ENCODE results near the gene MYOCOS. TPM values are rescaled to one million over a fixed set of nuclear protein-coding genes. Genes with fewer than 3 reads are reported as not detected.
"Not testable (repeated sequence)": the region's sequence is repeated elsewhere in the genome, so short reads cannot be mapped to it uniquely, and the experiment has no call there.

The MYOCOS gene
- total RNA-seq, 2 experiments from 2014 or later, result 0.14 TPM; not detected in 1

DNA sequence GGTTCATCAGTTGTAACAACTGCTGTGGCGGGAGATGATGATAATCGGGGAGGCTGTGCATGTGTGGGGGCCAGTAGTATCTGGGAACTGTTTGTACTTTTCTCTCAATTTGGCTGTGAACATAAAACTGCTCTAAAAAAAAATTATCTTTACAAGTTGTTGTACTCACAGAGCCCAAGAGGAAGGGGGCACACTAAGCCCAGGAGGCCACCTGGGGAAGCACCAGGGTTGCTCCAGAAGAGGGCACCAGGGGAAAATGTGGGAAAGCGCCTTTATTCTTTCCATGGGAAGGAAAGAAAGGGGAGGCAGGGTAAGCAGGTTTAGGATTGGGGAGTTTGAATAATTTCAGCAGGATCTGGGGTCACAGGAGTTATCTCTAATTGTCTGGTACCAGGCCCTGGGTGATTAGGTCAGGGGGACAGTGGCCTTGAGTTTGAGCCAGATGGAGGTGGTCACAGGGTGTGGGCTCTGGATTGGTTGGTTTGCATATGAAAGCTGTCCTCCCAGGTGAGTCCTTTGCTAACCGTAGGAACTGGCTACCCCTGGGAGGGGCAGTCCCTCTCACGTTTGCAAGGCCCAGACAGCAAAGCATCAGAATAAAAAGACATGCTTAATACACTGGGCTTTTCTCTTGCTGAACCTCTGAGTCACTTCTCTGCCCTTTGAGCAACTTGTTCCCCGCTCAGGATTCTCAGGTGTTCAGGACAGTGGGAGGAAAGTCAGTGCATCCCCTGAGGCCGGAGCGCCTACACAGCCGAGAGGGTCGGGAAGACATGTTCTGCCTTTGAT, 19.2 kb downstream of the MYOCOS start:
- Mint-ChIP-seq H3K4me3 (no peak overlapping the region), H3K27me3 (peaks cover 6% of the 10 kb centered on the region), H3K36me3 (no peaks in the 10 kb centered on the region), H3K9me3 (no peaks in the 10 kb centered on the region), H3K27ac (no peak overlapping the region), H3K4me1 (peaks cover 6% of the 10 kb centered on the region)
- DNase-seq, result no peak

DNA sequence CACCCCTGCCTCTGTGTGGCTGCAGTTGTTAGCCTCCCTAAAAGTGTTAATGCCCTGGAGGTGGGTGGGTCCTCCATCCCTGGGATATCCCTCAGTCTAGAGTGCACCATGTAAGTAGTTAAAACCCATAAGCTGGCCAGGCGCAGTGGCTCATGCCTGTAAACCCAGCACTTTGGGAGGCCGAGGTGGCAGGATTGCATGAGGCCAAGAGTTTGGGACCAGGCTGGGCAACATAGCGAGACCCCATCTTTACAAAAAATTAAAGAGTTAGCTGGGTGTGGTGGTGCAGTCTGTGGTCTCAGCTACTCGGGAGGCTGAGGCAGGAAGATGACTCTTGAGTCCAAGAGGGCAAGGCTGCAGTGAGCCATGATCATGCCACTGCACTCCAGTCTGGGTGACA, 20.2 kb downstream of the MYOCOS start:
- DNase-seq, result no peak
- Mint-ChIP-seq H3K4me3 (no peak overlapping the region), H3K36me3 (no peaks in the 10 kb centered on the region), H3K9me3 (no peaks in the 10 kb centered on the region), H3K27me3 (peaks cover 6% of the 10 kb centered on the region), H3K27ac (no peak overlapping the region), H3K4me1 (peaks cover 6% of the 10 kb centered on the region)

DNA sequence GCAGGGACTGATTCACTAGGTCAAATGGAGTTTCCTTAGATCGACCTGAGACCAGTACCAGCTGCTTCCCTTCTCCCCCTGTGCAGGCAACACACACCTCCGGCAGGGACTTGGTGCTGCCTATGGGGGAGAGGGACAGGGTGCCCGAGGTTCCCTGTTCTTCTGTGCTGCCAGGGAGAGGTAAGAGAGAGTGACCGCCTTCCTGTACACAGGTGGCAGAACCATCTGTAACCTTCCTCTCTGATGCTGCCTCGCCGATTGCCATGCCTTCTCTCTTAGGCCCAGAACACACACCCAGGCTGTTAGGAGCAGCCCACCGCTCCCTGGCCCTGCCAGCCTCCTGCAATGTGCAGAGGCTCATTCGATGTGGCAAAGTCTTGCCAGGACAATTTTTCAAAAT, 21.1 kb downstream of the MYOCOS start:
- Mint-ChIP-seq H3K4me1 (peaks cover 6% of the 10 kb centered on the region), H3K27me3 (peaks cover 6% of the 10 kb centered on the region), H3K27ac (no peak overlapping the region), H3K9me3 (no peaks in the 10 kb centered on the region), H3K4me3 (no peak overlapping the region), H3K36me3 (no peaks in the 10 kb centered on the region)
- DNase-seq, result no peak

DNA sequence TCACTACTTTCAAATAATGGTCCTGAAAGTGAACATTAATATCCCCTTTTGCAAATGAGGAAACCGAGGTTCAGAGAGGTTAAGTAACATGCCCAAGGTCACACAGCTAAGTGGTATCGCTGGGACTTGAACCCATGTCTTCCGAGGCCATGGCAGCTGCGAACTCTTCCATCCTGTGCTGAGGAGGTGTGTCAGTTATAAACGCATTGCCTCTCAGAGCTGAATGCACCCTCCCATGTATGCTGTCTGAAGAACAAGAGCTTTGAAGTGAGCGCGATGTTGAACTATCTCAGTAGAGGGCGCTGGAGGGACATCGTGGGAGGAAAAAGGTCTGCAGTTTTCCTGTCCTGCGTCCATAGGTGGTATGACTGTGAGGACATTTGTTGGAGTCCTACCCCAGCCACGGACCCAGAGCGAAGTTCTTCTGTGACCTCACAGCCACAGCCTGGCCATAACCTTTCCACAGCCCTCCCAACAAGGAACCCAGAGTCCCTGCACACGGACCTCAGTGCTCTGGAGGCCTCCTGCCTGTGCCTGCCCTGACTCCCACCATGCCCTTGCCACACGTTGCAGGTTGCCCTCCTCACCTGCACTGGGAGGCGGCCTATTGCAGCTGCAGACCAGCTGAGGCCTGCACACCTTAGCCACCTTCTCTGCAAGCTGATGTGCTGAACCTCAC, 22.9 kb downstream of the MYOCOS start:
- Mint-ChIP-seq H3K27ac (no peak overlapping the region), H3K4me3 (no peak overlapping the region), H3K4me1 (peaks cover 6% of the 10 kb centered on the region), H3K36me3 (no peaks in the 10 kb centered on the region), H3K9me3 (no peaks in the 10 kb centered on the region), H3K27me3 (peaks cover 6% of the 10 kb centered on the region)
- DNase-seq, result peak; percentile 63

DNA sequence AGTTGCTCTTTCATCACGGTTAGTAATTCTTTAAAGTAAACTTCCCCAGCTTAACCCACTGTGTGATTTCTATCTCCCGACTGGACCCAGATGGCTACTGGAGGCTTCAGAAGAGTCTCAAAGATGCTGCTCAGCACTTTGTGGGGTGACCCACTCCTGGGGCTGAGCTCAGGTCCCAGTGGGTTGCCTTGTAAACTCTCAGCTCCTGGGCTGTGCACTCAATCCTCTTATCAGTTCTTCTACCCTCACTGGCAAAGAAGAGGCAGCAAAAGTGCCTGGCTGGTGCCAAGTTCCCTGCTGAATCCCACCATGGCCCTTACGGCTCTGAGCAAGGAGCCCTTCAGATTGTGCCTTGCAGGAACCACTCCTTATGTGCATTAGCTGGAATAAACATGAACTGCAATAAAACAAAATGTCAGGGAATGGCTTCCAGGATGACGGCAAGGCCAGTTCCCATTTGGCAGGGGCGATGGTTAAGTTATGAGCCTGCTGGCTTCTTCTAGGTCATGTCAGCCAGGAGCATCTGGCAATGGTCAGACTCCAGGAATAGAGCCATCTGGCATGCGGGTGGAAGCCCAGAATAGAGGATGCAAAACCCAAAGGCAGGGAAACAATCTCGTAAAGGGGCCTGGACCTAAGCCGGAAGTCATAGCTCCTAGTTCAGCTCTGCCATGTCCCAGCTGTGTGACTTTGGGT, 23.7 kb downstream of the MYOCOS start:
- Mint-ChIP-seq H3K27ac (no peak overlapping the region), H3K27me3 (peaks cover 6% of the 10 kb centered on the region), H3K36me3 (no peaks in the 10 kb centered on the region), H3K4me1 (peaks cover 6% of the 10 kb centered on the region), H3K4me3 (no peak overlapping the region), H3K9me3 (no peaks in the 10 kb centered on the region)
- no peak for DNase-seq

DNA sequence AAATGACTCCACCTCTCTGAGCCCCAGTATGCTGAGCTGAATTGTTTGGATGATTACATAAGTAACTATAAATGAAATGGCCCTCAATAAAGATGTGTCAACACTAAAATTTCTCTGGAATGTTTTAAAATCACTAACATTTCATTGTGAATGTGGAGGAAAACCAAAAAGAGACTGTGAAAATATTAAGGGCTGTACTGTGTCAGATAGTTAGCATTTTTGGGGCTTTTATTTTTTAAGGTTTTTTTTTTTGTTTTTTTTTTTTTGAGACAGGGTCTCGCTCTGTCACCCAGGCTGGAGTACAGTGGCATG, 24.2 kb downstream of the MYOCOS start:
- no peaks in the 10 kb centered on the region for H3K36me3 Mint-ChIP-seq
- peaks cover 6% of the 10 kb centered on the region for H3K27me3 Mint-ChIP-seq
- no peaks in the 10 kb centered on the region for H3K9me3 Mint-ChIP-seq
- H3K27ac Mint-ChIP-seq, result no peak overlapping the region
- no peak overlapping the region for H3K4me3 Mint-ChIP-seq
- H3K4me1 Mint-ChIP-seq, result peaks cover 6% of the 10 kb centered on the region
- DNase-seq, result no peak

DNA sequence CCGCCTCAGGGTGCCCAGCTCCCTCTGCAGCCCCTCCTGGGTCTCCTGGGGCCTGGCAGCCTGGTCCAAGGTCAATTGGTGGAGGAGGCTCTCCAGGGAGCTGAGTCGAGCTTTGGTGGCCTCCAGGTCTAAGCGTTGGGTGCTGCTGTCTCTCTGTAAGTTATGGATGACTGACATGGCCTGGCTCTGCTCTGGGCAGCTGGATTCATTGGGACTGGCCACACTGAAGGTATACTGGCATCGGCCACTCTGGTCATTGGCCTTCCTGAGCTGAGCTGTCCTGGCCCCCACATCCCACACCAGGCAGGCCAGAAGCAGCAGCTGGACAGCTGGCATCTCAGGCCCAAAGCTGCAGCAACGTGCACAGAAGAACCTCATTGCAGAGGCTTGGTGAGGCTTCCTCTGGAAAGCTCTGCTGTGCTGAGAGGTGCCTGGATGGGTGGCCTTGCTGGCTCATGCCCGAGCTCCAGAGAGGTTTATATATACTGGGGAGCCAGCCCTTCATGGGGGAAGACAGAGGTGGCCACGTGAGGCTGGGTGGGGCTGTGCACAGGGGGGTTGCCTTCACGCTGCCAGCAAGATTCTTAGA, 30.3 kb downstream of the MYOCOS start, which contains the start of gene MYOC:
TSS of gene MYOC (minus strand) at position 455 of the 589 bp plus-strand sequence. CDS start at position 378, 77 bp downstream.
- H3K4me1 Mint-ChIP-seq, result peaks cover 8% of the 10 kb centered on the region
- H3K9me3 Mint-ChIP-seq, result no peaks in the 10 kb centered on the region
- no peaks in the 10 kb centered on the region for H3K36me3 Mint-ChIP-seq
- DNase-seq, result no peak
- H3K27ac Mint-ChIP-seq, result no peak within 1 kb of the TSS
- no peak within 1 kb of the TSS for H3K4me3 Mint-ChIP-seq
- peaks cover 18% of the 10 kb centered on the region for H3K27me3 Mint-ChIP-seq

DNA sequence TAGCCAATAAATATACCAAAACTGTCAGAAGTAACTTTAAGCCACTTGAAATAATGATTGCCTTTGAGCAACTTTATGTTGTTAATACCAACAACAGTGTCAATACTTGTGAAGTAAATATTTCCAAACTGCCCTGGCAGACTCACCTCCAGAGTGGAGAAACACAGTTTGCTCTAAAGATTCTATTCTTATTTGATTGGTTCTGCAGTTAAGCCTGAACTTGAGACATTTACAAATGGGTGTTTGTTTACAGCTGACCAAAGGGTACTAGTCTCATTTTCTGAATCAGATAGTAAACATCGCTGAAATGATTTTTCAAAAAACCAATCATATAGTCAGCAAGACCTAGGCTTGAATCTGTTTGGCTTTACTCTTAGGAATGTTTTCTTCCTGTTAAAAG, 31.8 kb downstream of the MYOCOS start:
- Mint-ChIP-seq H3K27ac (no peak overlapping the region), H3K4me3 (no peak overlapping the region), H3K27me3 (peaks cover 22% of the 10 kb centered on the region), H3K4me1 (peaks cover 8% of the 10 kb centered on the region), H3K9me3 (no peaks in the 10 kb centered on the region), H3K36me3 (no peaks in the 10 kb centered on the region)
- DNase-seq, result no peak

DNA sequence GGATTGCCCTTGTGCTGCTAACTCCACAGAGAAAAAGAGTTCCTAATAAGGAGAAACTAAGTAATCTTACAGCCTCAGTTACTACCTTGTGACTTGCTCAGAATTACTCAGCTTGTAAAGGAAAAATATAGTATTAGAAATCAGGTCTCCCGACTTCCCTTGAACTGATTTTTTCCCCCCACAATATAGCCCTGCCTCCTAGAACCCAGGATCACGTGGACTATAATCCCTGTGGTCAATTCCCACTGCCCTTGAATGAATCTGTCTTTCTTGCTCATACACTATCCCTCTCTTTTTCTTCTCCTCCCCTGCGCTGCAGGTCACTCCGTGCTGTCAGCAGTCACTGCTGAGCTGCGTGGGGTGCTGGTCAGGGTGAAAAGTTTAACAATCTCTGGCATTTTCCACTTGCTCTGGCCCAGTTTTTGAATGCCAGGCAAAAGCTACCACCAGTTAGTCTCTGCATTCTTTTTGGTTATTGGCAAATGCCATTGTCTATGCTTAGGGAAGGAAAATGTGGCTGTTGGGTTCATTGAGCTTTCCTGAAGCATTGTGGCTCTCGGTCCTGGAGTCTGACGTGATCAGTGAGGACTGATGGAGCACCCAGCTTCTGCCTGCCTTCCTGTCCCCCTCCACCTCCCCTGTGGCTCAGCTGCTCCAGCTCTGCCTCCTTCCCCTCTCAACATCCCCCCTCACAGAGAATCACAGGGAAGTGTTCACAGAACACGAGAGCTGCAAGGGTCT, 32.3 kb downstream of the MYOCOS start:
- H3K4me3 Mint-ChIP-seq, result no peak overlapping the region
- no peak for DNase-seq
- peaks cover 8% of the 10 kb centered on the region for H3K4me1 Mint-ChIP-seq
- no peaks in the 10 kb centered on the region for H3K9me3 Mint-ChIP-seq
- H3K36me3 Mint-ChIP-seq, result no peaks in the 10 kb centered on the region
- no peak overlapping the region for H3K27ac Mint-ChIP-seq
- H3K27me3 Mint-ChIP-seq, result peaks cover 22% of the 10 kb centered on the region

DNA sequence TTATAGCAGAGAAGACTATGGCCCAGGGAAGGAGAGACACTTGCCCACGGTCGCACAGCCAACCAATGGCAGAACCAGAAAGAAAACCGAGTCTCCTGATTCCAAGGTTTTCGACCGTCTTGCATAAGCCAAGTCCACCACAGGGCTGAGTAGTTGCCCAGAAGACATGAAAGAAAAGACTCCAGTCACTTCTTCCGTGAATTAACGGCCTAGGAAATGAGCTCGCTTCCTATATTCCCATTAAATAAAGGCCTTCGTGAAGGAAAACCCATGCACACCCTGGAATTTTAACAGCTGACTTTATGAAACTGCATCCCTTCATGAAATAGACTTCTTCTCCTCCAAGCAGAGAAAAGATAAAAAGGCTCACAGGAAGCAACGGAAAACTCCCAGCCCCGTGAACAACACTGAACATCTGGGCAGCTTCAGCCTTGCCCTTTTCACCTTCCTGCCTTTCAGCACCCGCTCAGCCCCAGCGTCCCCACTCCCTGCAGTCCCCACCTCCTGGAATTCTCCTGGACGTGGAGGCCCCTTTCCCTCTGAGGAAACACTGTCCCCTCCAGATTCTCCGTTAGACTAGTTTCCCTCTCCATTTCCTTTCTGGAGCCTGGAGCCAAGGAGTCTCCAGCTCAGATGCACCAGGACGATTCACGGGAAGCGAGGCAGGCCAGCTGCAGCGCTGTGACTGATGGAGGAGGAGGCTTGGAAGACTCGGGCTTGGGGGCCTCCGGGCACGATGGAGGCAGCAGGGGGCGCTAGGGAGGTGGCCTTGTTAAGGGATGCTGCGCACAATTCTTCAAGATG, 33.1 kb downstream of the MYOCOS start:
- Mint-ChIP-seq H3K36me3 (no peaks in the 10 kb centered on the region), H3K27me3 (peaks cover 22% of the 10 kb centered on the region), H3K4me1 (peaks cover 8% of the 10 kb centered on the region), H3K4me3 (peak overlapping the region; percentile 49), H3K9me3 (no peaks in the 10 kb centered on the region), H3K27ac (no peak overlapping the region)
- DNase-seq, result peak; percentile 72

DNA sequence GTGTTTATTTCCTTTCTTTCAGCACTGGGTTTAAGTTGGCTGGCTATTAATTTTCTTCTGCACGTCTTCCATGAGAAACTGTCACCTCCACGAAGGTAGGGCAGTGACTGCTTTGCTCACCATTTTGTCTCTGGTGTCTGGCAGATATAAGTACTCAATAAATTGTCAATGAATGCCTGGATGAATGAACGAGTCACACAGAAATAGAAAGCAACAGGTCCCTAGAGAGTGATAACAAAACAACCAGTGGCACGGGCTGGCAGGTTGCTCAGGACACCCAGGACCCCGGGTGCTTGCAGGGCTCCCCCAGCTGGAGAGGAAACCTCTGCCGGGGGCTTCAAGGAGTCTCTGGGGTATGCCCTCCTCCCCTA, 33.7 kb downstream of the MYOCOS start:
- Mint-ChIP-seq H3K4me1 (peaks cover 8% of the 10 kb centered on the region), H3K4me3 (peak overlapping the region; percentile 29), H3K27ac (no peak overlapping the region), H3K36me3 (no peaks in the 10 kb centered on the region), H3K9me3 (no peaks in the 10 kb centered on the region), H3K27me3 (peaks cover 22% of the 10 kb centered on the region)
- DNase-seq, result no peak

DNA sequence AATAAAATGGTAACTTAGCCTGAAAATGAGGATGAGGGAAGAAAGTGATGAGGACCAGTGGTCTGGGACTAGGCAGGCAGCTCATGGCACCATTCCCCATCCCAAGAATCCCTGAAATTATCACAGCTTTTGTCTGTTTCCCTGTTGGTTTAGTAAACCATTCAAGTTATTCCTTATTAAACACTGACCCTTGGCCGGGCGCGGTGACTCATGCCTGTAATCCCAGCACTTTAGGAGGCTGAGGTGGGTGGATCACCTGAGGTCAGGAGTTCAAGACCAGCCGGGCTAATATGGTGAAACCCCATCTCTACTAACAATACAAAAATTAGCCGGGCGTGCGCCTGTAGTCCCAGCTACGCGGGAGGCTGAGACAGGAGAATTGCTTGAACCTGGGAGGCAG, 34.2 kb downstream of the MYOCOS start:
- H3K36me3 Mint-ChIP-seq, H3K4me1 Mint-ChIP-seq, H3K27ac Mint-ChIP-seq, DNase-seq, H3K4me3 Mint-ChIP-seq, H3K9me3 Mint-ChIP-seq: not testable (repeated sequence)
- H3K27me3 Mint-ChIP-seq, result peaks cover 22% of the 10 kb centered on the region

DNA sequence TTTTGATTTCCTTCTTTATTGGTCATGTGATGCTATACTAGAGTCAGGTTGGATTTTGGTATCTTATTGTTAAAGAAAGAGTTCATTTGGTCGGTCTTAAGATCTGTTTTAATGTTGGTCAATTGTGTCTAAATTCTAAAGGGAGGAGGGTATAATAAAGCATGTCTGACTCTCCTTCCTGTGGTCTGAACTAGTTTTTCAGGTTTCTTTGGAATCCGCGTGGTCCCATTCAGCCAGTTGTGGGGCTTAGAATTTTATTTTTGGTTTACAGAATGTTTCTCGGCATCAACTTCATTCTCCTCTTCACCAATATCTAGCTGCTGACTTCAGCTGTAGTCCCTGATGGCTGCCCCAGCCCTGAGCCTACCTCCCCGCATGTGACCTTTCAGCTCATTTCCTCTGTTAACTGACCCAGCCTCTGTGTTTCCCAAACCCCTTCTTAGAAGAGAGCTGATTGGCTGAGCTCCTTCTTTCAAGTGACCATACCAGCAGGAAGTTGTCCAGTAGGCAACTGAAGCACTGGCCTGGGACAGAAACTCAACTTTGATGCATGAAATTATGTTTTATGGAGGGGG, 39.1 kb downstream of the MYOCOS start:
- Mint-ChIP-seq H3K9me3 (no peaks in the 10 kb centered on the region), H3K4me3 (no peak overlapping the region), H3K27me3 (peaks cover 7% of the 10 kb centered on the region), H3K27ac (no peak overlapping the region), H3K4me1 (no peaks in the 10 kb centered on the region), H3K36me3 (no peaks in the 10 kb centered on the region)
- DNase-seq, result no peak
